NCI-H2107 treated with DMSO at 0.1 percent for 48 hours (cell line): ENCODE measurements around the gene SNRNP200.
"Not testable (repeated sequence)": the region's sequence is repeated elsewhere in the genome, so short reads cannot be mapped to it uniquely, and the experiment has no call there.

Source experiments
- DNase-seq: peaks from one replicate; lab custom pipeline; 2025; ENCODE audit not compliant: unreplicated experiment; lab: John Stamatoyannopoulos, UW

The SNRNP200 gene

GRCh38 chr2:96325041-96325883 lies 19.9 kb upstream of the SNRNP200 start, which contains the start of gene ITPRIPL1:
Gene ITPRIPL1, plus strand, starts transcription at chr2:96325317. Its CDS starts 523 bp downstream, at chr2:96325840.
- no peak for DNase-seq

DNA sequence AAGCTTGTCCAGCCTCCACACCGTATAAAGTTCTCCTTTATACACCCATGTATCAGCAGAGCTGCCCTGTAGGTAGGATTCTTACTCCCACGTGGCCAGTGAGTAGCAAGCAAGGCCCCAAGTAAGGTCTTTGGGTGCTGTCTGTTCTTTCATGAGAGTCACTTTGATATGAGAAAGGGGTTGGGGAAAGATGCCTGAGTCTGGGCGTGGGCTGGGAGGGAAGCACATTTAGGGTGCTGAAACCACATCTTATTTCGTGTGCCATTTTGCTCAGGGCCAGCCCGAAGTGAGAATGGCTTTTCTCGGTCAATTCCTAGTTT lies 19.3 kb upstream of the SNRNP200 start:
- no peak for DNase-seq

- no peak for DNase-seq
Observed at GRCh38 chr2:96323849-96324248, 18.5 kb upstream of the SNRNP200 start.

GRCh38 chr2:96320728-96321622 lies 15.6 kb upstream of the SNRNP200 start:
- no peak for DNase-seq

GRCh38 chr2:96320326-96320725 lies 15.0 kb upstream of the SNRNP200 start:
- no peak for DNase-seq

- no peak for DNase-seq
Observed at GRCh38 chr2:96319396-96319795, 14.1 kb upstream of the SNRNP200 start.

DNA sequence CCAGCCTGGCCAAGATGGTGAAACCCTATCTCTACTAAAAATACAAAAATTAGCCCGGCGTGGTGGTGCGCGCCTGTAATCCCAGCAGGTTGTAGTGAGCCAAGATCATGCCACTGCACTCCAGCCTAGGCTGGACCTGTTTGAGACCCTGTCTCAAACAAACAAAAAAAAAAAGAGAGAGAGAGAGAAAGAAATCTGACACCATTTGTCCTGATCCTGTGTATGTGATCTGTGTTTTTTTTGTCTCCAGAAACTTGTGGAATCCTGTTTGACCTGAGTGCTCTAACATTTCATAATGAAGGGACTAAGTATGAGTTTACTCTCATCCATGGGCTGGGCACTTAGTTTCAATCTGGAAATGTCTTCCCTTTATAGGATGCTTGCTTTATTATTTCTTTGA lies 13.4 kb upstream of the SNRNP200 start:
- DNase-seq, result no peak

DNA sequence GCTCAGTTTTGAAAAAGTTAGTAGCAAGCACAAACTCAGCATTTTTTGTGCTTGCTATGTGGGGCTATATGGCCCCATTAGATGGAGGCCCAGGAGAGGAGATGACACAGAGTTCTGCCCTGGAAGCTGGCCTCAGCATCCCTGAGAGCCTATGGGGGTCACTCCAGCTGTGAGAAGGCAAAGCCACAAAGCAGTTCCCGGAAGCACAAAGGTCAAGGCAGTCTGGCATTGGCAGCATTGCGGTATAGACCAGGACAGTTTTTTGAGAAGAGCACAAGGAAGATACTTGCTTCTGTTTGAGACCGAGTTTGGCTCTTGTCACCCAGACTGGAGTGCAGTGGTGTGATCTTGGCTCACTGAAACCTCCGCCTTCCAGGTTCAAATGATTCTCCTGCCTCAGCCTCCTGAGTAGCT lies 12.2 kb upstream of the SNRNP200 start:
- DNase-seq, result no peak

- no peak for DNase-seq
Observed at GRCh38 chr2:96316999-96317398, 11.7 kb upstream of the SNRNP200 start.

DNA sequence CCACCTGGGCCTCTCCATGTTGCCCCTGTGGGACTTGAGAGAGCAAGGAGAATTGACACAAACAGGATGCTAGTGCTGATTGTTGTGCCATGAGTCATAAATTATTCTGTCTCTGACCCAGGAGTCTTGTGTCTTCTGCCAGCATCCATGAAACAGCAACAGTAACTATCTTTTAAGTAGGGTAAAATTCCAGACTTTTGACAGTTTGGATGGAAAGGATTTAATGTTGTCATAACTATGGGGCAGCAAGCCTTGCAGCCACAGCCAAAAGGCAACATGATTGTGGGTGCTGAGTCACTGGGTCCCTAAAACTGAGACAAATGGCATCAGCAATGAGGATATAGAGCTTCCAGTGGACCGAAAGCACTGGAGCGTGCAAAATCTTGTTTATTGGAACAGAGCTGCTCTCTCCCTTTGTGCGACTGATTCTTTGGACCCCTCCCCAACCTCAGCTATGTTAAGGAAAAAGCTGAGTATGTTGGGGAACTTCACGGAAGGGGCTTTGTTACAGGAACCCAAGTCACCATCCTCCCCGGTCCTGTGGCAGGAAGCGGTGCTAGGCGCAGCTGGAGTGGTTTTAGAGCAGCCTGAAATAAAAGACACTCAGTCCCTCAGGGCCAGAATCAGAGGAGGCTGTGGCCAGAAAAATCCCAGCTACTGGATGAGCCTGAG lies 10.2 kb upstream of the SNRNP200 start:
- peak; percentile 44 for DNase-seq

- DNase-seq, result no peak
Observed at GRCh38 chr2:96315005-96315399, 9.7 kb upstream of the SNRNP200 start.

DNA sequence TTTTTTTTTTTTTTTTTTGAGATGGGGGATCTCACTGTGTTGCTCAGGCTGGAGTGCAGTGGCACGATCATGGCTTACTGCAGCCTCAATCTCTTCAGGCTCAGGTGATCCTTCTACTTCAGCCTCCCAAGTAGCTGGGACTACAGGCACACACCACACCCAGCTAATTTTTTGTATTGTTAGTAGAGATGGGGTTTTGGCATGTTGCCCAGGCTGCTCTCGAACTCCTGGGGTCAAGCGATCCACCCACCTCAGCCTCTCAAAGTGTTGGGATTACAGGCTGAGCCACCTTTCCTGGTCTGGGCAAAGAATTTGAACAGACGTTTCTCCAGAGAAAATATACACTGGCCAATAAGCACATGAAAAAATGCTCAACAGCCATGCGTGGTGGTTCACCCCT lies 2.9 kb upstream of the SNRNP200 start:
- no peak for DNase-seq

DNA sequence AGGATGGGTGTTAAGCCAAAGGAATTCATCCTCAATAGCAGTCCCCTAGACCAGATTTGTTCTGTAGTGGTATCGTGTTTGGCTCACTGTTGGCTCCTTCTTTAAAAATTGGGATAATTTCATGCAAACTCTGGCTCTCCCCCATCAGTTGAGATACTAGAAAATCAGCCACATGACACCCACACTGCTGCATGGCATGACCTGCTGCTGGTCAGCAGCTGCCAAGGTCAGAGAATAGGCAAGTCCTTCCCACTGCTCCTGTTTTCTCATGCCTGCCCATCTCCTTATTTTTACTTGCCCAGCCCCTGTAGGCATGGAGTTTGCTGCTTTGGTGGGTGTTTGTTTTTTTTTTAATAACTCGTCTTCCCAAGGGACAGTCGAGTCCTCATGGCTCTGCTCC lies 1.0 kb upstream of the SNRNP200 start:
- no peak for DNase-seq

DNA sequence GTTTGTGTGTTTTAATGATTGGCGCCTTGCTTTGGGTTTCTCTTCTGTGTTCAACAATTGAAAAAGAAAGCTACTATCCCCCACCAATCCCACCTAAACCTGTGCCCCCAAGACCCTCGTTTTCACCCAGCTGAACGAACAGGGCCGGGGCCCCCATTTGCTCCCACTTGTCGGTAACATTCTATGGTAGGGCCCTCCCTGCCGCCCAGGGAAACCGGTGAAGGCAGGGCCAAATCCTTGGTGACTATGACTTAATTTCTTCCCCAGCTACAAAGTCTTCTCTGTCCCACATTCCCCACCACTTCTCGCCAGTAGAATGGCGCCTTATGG lies 598 bp upstream of the SNRNP200 start:
- DNase-seq, result no peak

GRCh38 chr2:96304606-96305005 lies 740 bp downstream of the SNRNP200 start:
- no peak for DNase-seq

- no peak for DNase-seq
Observed at GRCh38 chr2:96301865-96302264, 3.5 kb downstream of the SNRNP200 start.

DNA sequence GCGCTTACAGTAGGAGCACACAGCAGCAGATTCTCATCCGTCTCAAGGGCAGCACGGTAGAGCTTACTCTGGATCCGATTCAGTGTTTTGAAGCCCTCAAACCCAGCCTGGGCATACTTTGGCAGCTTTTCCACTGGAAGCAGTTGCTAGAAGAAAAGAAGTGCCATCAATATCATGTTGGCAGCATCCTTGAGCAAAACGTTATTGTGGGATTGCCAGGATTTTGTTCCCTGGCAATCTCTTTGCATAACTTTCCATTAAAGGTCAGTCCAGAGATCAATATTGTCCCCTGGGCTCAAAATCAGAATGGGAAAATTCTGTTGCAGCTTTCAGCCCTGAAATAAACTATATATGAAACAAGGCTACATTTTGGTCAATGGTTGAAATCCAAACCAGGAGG lies 8.4 kb downstream of the SNRNP200 start:
- no peak for DNase-seq

- DNase-seq, result not testable (repeated sequence)
Observed at GRCh38 chr2:96294271-96294670, 11.1 kb downstream of the SNRNP200 start.

DNA sequence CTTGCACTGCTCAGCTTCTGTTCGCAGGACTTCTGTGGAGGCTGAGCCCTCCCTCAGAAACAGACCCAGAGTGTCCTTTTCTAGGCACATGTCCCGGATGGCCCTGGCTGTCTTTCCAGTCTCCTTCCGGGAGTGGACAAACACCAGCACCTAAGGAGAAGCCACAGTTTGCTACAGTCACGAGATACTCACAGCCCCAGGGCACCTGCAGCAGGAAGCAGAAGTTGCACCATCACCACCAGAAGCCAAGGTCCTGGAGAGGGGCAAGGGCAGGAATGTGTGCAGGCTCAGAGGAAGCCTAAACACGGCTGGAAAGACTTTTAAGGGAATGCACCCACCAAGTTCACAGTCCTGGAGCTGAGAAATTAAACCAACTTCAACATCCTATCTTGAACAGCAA lies 13.6 kb downstream of the SNRNP200 start:
- DNase-seq, result no peak

DNA sequence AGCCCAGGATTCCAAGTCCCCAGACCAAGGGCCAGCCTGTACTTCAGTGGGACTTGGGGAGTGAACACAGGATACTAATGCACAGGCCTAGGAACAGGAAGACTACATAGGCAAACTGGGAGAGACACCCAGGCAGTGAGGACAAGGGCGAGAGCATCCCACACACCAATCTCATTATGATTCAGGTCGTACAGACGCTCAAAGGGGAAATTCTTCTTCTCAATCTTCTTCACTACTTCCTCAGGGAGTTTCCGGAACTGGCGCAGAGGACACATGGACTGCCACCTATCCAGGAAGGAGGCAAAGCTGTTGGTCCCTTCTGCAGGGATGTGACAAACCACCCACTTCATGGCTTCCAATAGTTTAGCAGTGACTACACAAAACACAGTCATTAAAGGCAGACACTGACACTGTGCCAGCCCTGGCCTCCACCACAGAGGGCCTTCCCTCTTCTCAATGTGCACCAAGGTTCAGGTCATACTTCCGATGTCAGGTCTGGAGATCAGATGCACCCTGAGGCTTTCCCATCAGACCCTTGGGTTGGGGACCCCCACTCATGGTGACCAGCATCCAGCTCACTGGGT lies 18.0 kb downstream of the SNRNP200 start:
- DNase-seq, result no peak

- DNase-seq, result no peak
Observed at GRCh38 chr2:96276787-96277499, 28.4 kb downstream of the SNRNP200 start.
